NB4 (cell line): ENCODE measurements around the gene TEC.
A peak's percentile ranks its signal among the peaks of the same experiment; 100 is the strongest.

Experiments
- DNase-seq: peaks from one replicate; pipeline ENCODE4 v3.0.0; 2010; ENCODE audit warnings: low read depth
- H3K4me3 ChIP-seq: one replicate; pipeline ENCODE4 v1.5.1; 2011; ENCODE audit warnings: mild to moderate bottlenecking, low read depth, low read length, moderate library complexity
- MAX ChIP-seq: IDR thresholded peaks from 2 replicates; pipeline ENCODE4 v1.6.1; 2011; ENCODE audit warnings: low read depth, low read length
- MYC ChIP-seq: IDR thresholded peaks from 2 replicates; pipeline ENCODE4 v1.6.1; 2011; ENCODE audit warnings: low read depth, low read length
- POLR2A ChIP-seq: IDR thresholded peaks from 2 replicates; pipeline ENCODE4 v1.6.1; 2011; ENCODE audit warnings: mild to moderate bottlenecking; ENCODE audit not compliant: insufficient read length; ENCODE audit errors: extremely low read depth
- TF ChIP-seq, protein P1 (sequence below): IDR thresholded peaks from one replicate; pipeline ENCODE4 v1.5.1; 2012; ENCODE audit warnings: low read depth, low read length

Gene TEC

DNA sequence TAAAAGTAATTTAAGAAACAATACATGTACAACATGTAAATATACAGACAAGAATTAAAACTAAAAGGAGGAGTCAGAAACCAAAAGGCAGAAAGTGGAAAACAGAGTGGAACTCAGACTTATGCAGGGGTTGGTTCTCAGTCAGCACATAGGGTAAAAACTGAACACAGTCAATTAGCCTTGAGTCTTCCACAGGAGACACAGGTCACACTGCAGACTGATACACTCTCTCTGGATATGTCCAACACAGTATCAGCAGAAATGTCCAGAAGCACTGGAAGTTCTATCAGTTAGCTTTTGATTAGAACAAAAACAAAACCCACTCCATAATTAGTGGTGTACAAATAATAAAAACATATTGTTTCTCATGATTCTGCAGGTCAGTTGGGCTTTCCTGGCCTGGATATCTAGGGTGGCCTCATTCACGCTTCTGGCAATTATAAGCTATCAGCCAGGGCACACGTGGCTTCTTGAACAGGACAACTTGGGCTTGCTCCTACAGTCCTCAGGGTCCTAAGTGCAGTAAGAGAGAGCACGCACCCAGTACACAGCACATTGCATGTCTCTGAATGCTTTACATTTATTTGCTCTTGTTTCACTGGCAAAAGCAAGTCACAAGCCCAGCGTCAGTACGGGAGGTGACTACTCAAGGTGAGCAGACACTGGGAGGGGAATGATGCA lies 21.6 kb downstream of the TEC start:
- H3K4me3 ChIP-seq: no peak overlapping the region
- TF ChIP-seq MAX: no peak
- TF ChIP-seq POLR2A: no peak
- TF ChIP-seq, protein P1, sequence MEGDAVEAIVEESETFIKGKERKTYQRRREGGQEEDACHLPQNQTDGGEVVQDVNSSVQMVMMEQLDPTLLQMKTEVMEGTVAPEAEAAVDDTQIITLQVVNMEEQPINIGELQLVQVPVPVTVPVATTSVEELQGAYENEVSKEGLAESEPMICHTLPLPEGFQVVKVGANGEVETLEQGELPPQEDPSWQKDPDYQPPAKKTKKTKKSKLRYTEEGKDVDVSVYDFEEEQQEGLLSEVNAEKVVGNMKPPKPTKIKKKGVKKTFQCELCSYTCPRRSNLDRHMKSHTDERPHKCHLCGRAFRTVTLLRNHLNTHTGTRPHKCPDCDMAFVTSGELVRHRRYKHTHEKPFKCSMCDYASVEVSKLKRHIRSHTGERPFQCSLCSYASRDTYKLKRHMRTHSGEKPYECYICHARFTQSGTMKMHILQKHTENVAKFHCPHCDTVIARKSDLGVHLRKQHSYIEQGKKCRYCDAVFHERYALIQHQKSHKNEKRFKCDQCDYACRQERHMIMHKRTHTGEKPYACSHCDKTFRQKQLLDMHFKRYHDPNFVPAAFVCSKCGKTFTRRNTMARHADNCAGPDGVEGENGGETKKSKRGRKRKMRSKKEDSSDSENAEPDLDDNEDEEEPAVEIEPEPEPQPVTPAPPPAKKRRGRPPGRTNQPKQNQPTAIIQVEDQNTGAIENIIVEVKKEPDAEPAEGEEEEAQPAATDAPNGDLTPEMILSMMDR: no peak
- no peak for TF ChIP-seq MYC
- no peak for DNase-seq

DNA sequence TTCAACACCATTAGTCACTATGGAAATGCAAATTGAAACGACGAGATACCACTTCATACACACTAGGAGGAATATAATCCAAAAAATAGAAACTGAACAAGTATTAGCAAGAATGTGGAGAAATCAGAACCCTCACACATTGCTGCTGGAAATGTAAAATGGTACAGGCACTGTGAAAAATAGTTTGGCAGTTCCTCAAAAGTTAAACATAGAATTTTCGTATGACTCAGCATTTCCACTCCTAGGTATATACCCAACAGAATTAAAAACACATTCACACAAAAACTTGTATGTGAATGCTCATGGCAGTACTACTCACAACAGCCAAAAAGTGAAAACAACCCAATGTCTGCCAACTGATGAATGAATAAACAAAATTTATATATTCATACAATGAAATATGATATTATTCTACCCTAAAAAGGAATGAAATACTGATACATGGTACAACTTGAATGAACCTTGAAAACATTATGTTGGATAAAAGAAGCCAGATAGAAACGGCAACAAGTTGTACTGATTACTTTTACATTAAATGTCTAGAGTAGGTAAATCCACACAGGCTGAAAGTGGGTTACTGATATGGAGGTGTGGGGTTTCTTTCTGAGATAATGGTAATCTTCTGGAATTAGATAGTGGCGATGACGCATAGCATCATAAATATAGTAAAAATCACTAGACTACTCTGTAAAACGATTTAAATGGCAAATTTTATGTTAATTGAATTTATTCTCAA lies 22.3 kb downstream of the TEC start:
- no peak overlapping the region for H3K4me3 ChIP-seq
- DNase-seq: peak; percentile 68
- TF ChIP-seq MAX (no peak), POLR2A (no peak), MYC (no peak)
- TF ChIP-seq, protein P1: no peak

DNA sequence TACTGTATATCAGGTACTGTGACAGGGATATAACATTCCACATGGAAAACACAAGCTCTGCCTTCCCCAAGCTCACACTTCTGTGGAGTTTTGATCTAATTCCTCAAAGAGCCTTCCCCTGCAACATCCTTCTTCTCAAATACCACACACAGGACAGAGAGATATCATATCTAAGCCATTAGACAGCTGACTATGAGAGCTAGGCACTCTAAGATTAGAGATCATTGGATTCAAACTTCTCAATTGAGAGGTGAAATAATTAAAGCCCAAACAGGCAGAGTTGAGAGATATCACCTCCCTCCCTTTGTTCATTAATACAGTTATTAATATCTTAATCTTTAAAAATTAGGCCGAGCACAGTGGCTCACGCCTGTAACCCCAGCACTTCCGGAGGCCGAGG lies 25.0 kb downstream of the TEC start:
- TF ChIP-seq, protein P1: no peak
- TF ChIP-seq MAX (no peak), MYC (no peak), POLR2A (no peak)
- no peak for DNase-seq
- H3K4me3 ChIP-seq: no peak overlapping the region

- TF ChIP-seq, protein P1: no peak
- TF ChIP-seq MAX: no peak
- TF ChIP-seq MYC: no peak
- peak; percentile 29 for DNase-seq
- no peak overlapping the region for H3K4me3 ChIP-seq
These were observed 25.8 kb downstream of the TEC start for GRCh38 chr4:48243887-48244286.

- no peak for DNase-seq
- no peak overlapping the region for H3K4me3 ChIP-seq
- TF ChIP-seq, protein P1: no peak
These were observed 26.2 kb downstream of the TEC start for GRCh38 chr4:48243429-48243828.
